ENCODE measurements around the gene ADAMTSL1. TPM values are rescaled to one million over a fixed set of nuclear protein-coding genes. Genes with fewer than 3 reads are reported as not detected.

ADAMTSL1 gene
- total and polyA plus RNA-seq, 2 donors (not counting 3 experiments of a cell fraction or from before 2014, with no cell fraction given) = 15.0 to 18.4 TPM

DNA sequence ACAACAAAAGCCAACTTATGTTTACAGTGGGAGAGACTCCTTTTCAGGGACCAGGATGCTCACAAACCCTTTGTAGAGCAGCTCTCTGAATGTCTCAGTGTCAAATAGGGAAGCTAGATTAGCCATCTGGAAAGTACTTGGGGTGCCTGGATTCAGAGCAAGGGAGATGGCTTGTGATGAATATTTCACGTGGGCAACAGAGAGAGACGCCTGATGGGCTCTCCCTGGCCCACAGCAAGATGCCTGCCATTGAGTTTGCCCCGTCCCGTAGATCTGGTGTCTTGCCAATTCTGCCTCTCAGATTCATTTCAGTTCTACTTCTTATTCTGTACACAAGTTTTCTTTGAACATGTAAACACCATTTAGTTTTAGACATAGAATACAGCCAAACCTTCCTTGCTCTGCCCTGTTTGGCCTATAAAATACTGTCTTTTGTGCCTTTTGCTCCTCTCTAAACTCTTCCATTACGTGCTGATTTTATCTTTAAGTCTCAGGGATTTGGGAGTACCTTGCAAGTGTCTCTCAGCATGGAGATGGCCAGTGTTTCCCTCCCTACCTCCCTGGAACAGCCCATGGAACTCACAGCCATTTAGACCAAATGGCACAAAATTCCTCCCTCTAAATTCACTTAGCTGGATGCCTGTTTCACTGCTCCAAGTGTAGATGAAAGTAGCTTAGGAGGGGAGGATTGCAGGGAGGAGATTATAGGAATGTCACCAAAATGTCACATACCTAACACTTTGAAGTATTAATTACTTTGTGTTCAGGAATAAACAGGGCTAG lies 324.7 kb downstream of the ADAMTSL1 start:
- CTCF ChIA-PET = no interaction called here
- Histone ChIP-seq H3K9me3 (replicated peaks; ENCODE audit: control insufficient read depth, insufficient read depth, low read length) (no peaks in the 10 kb centered on the region), H3K4me3 (replicated peaks in 1 of 3; ENCODE audit: insufficient read depth in 1 of 3, low read depth in 1 of 3, low read length in 3 of 3) (no peak overlapping the region), H2AFZ (ENCODE audit: low read depth, low read length) (no peak overlapping the region), H4K20me1 (replicated peaks; ENCODE audit: control insufficient read depth, extremely low read depth, insufficient read depth, low read length) (no peaks in the 10 kb centered on the region), H3K9ac (replicated peaks; ENCODE audit: extremely low read depth, insufficient read depth, low read length) (no peak overlapping the region), H3K36me3 (ENCODE audit: control insufficient read depth in 2 of 2, extremely low read depth in 1 of 2, insufficient read depth in 2 of 2, low read length in 2 of 2) (no peaks in the 10 kb centered on the region), H3K4me1 (ENCODE audit: control insufficient read depth, extremely low read depth, insufficient read depth, low read length) (no peaks in the 10 kb centered on the region), H3K9me1 (replicated peaks; ENCODE audit: control insufficient read depth, extremely low read depth, insufficient read depth, low read length) (no peaks in the 10 kb centered on the region), H3K79me2 (ENCODE audit: control insufficient read depth, insufficient read depth, low read length) (no peaks in the 10 kb centered on the region), H3K27ac (ENCODE audit: insufficient read depth, low read depth, low read length) (no peak overlapping the region), H3K27me3 (ENCODE audit: control insufficient read depth in 2 of 2, insufficient read depth in 2 of 2, low read length in 2 of 2) (no peaks in the 10 kb centered on the region), H3K4me2 (ENCODE audit: insufficient read depth, low read length) (no peak overlapping the region)
- FAIRE-seq (no peak), DNase-seq (ENCODE audit: low read depth, low spot score) (no peak)
- dilution Hi-C loops (cut with MboI; ENCODE audit: extremely low pct_ligation_motif_present, low sequenced_read_pairs) (no loop called here), intact Hi-C loops (cut with micrococcal nuclease) (no loop called here)
- TF ChIP-seq POLR2A (IDR thresholded peaks at IDR 0.05; ENCODE audit: low read depth, low read length) = no peak
- TF ChIP-seq FOS (IDR thresholded peaks at IDR 0.05; ENCODE audit: borderline replicate concordance, insufficient read depth, low read length) = no peak
- no peak for TF ChIP-seq GATA2 (IDR thresholded peaks at IDR 0.05; ENCODE audit: insufficient read depth, insufficient read length, low read depth, low read length)
- TF ChIP-seq, protein P1, sequence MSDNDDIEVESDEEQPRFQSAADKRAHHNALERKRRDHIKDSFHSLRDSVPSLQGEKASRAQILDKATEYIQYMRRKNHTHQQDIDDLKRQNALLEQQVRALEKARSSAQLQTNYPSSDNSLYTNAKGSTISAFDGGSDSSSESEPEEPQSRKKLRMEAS (IDR thresholded peaks at IDR 0.05; ENCODE audit: insufficient read depth, insufficient read length) = no peak
- TF ChIP-seq, protein P2, sequence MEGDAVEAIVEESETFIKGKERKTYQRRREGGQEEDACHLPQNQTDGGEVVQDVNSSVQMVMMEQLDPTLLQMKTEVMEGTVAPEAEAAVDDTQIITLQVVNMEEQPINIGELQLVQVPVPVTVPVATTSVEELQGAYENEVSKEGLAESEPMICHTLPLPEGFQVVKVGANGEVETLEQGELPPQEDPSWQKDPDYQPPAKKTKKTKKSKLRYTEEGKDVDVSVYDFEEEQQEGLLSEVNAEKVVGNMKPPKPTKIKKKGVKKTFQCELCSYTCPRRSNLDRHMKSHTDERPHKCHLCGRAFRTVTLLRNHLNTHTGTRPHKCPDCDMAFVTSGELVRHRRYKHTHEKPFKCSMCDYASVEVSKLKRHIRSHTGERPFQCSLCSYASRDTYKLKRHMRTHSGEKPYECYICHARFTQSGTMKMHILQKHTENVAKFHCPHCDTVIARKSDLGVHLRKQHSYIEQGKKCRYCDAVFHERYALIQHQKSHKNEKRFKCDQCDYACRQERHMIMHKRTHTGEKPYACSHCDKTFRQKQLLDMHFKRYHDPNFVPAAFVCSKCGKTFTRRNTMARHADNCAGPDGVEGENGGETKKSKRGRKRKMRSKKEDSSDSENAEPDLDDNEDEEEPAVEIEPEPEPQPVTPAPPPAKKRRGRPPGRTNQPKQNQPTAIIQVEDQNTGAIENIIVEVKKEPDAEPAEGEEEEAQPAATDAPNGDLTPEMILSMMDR (IDR thresholded peaks at IDR 0.05; ENCODE audit: extremely low read depth in 1 of 2, insufficient read depth in 1 of 2, low read depth in 1 of 2, low read length in 2 of 2) = no peak
- TF ChIP-seq JUN (IDR thresholded peaks at IDR 0.05; ENCODE audit: borderline replicate concordance, insufficient read depth, insufficient read length, low read depth) = no peak
- no peak for TF ChIP-seq EZH2 (IDR thresholded peaks at IDR 0.05; ENCODE audit: borderline replicate concordance, low read depth, low read length, severe bottlenecking)
- TF ChIP-seq MYC (IDR thresholded peaks at IDR 0.05; ENCODE audit: low read depth, low read length) = no peak
- TF ChIP-seq POLR2AphosphoS5 (IDR thresholded peaks at IDR 0.05; ENCODE audit: insufficient read depth, low read depth, low read length) = no peak
- POLR2A ChIA-PET = no interaction called here
- BruUV-seq (replicated peaks) = no TSS peak
